Activated CD4-positive, alpha-beta memory T cell treated with anti-CD3 and anti-CD28 coated beads for 36 hours (primary cell): ENCODE data around the gene ERAP2. TPM values are rescaled to one million over a fixed set of nuclear protein-coding genes. Genes with fewer than 3 reads are reported as not detected.
A peak's percentile ranks its signal among the peaks of the same experiment; 100 is the strongest.

Experiments used
- CTCF ChIA-PET: fragments of 350-600 bp; sonication (Branson Sonifier 250); formaldehyde crosslinking; loops from one replicate; lab custom pipeline; 2021; ENCODE audit warnings: antibody characterized with exemption, inconsistent platforms; lab: Charles Lee
- POLR2A ChIA-PET: fragments of 350-600 bp; sonication (Branson Sonifier 250); formaldehyde crosslinking; loops from one replicate; lab custom pipeline; 2021; ENCODE audit warnings: antibody characterized with exemption; lab: Charles Lee
- DNase-seq: peaks from one replicate; pipeline ENCODE4 v3.0.0-alpha.2; 2020
- H3K27ac Mint-ChIP-seq: one replicate; pipeline ENCODE4 v1.8.0; 2021; ENCODE audit warnings: mixed read lengths
- H3K27me3 Mint-ChIP-seq: one replicate; pipeline ENCODE4 v1.8.0; 2021; ENCODE audit warnings: mixed read lengths
- H3K36me3 Mint-ChIP-seq: one replicate; pipeline ENCODE4 v1.8.0; 2021; ENCODE audit warnings: mixed read lengths
- H3K4me1 Mint-ChIP-seq: one replicate; pipeline ENCODE4 v1.8.0; 2021; ENCODE audit warnings: low read depth, mixed read lengths
- H3K4me3 Mint-ChIP-seq: one replicate; pipeline ENCODE4 v1.8.0; 2021; ENCODE audit warnings: mild to moderate bottlenecking, mixed read lengths
- H3K9me3 Mint-ChIP-seq: one replicate; pipeline ENCODE4 v1.8.0; 2021; ENCODE audit warnings: mixed read lengths
- intact Hi-C: fragments of 100-400 bp; cut with micrococcal nuclease; formaldehyde crosslinking; loops from one replicate; pipeline ENCODE4 v1.15.1; 2023
- total RNA-seq, 2 experiments: library from RNA; stranded (reverse); gene quantifications; one replicate each; pipeline ENCODE4 v1.2.3, GENCODE V29; 2021

The ERAP2 gene
- total RNA-seq, 2 experiments from 2014 or later, result 44.8 to 48.9 TPM

GRCh38 chr5:96933764-96934707 is 57.7 kb downstream of the ERAP2 start:
- peaks cover 58% of the 10 kb centered on the region for H3K4me1 Mint-ChIP-seq
- peak overlapping the region; percentile 98 for H3K27ac Mint-ChIP-seq
- peak overlapping the region; percentile 90 for H3K4me3 Mint-ChIP-seq
- H3K9me3 Mint-ChIP-seq, result no peaks in the 10 kb centered on the region
- intact Hi-C loops, result loop anchor here (1.0 to 2.0 kb wide), 3 partner anchors 10 to 229 kb away; no protein-coding TSS in a partner anchor
- peaks cover 11% of the 10 kb centered on the region for H3K36me3 Mint-ChIP-seq
- CTCF ChIA-PET, result interaction anchor here (0.8 to 1.8 kb wide), 3 partner anchors 37 to 227 kb away, joined by 3 to 8 read pairs (median 5); no protein-coding TSS in a partner anchor
- H3K27me3 Mint-ChIP-seq, result no peaks in the 10 kb centered on the region
- no peak for DNase-seq
- POLR2A ChIA-PET, result interaction anchor here (0.7 to 1.6 kb wide), 8 partner anchors 10 to 126 kb away, joined by 3 to 6 read pairs (median 4); partner anchors contain the start of genes ERAP1 and ERAP2

- intact Hi-C loops, result loop anchor here (1.0 to 5.0 kb wide), 14 partner anchors 11 to 1994 kb away; partner anchors contain the start of genes CHD1, ERAP2 and RIOK2
- ChIA-PET POLR2A (interaction anchor here (1.0 to 1.6 kb wide), 4 partner anchors 39 to 127 kb away, joined by 5 to 13 read pairs (median 8); partner anchors contain the start of genes ERAP1 and ERAP2), CTCF (interaction anchor here (1.0 kb wide), 1 partner anchor 59 kb away, joined by 3 read pairs; the partner anchor contains the start of gene ERAP2)
- Mint-ChIP-seq H3K4me1 (peaks cover 58% of the 10 kb centered on the region), H3K36me3 (peaks cover 11% of the 10 kb centered on the region), H3K27me3 (no peaks in the 10 kb centered on the region), H3K9me3 (no peaks in the 10 kb centered on the region), H3K27ac (peak overlapping the region; percentile 98), H3K4me3 (peak overlapping the region; percentile 90)
- DNase-seq, result peak; percentile 96
These were observed 58.6 kb downstream of the ERAP2 start for GRCh38 chr5:96934708-96935558.

GRCh38 chr5:96935559-96936430 is 59.5 kb downstream of the ERAP2 start, which contains the start of gene LNPEP:
Gene LNPEP, plus strand, starts transcription at chr5:96936080. Its CDS starts 76 bp downstream, at chr5:96936156.
- no peaks in the 10 kb centered on the region for H3K27me3 Mint-ChIP-seq
- CTCF ChIA-PET, result interaction anchor here (0.6 to 2.0 kb wide), 10 partner anchors 10 to 228 kb away, joined by 3 to 10 read pairs (median 4); partner anchors contain the start of genes ERAP1 and ERAP2
- peak; percentile 97 for DNase-seq
- peaks cover 11% of the 10 kb centered on the region for H3K36me3 Mint-ChIP-seq
- POLR2A ChIA-PET, result interaction anchor here (0.6 to 2.4 kb wide), 12 partner anchors 13 to 145 kb away, joined by 3 to 13 read pairs (median 6); partner anchors contain the start of genes ERAP1 and ERAP2
- peak within 1 kb of the TSS; percentile 90 for H3K4me3 Mint-ChIP-seq
- H3K4me1 Mint-ChIP-seq, result peaks cover 58% of the 10 kb centered on the region
- intact Hi-C loops, result loop anchor here (1.0 to 5.0 kb wide), 15 partner anchors 16 to 1994 kb away; partner anchors contain the start of genes CHD1, ERAP2 and RIOK2
- H3K27ac Mint-ChIP-seq, result peak within 1 kb of the TSS; percentile 98
- H3K9me3 Mint-ChIP-seq, result no peaks in the 10 kb centered on the region

GRCh38 chr5:96936431-96937320 is 60.4 kb downstream of the ERAP2 start:
- Mint-ChIP-seq H3K4me1 (peaks cover 60% of the 10 kb centered on the region), H3K27ac (peak overlapping the region; percentile 98), H3K4me3 (peak overlapping the region; percentile 90), H3K36me3 (peaks cover 14% of the 10 kb centered on the region), H3K9me3 (no peaks in the 10 kb centered on the region), H3K27me3 (no peaks in the 10 kb centered on the region)
- DNase-seq, result peak; percentile 72
- ChIA-PET POLR2A (interaction anchor here (0.6 to 2.4 kb wide), 12 partner anchors 12 to 146 kb away, joined by 3 to 13 read pairs (median 6); partner anchors contain the start of genes ERAP1 and ERAP2), CTCF (interaction anchor here (0.6 to 2.0 kb wide), 12 partner anchors 9 to 228 kb away, joined by 3 to 10 read pairs (median 4); partner anchors contain the start of genes ERAP1 and ERAP2)
- intact Hi-C loops, result loop anchor here (1.0 to 5.0 kb wide), 3 partner anchors 21 to 184 kb away; no protein-coding TSS in a partner anchor

- Mint-ChIP-seq H3K9me3 (no peaks in the 10 kb centered on the region), H3K4me3 (no peak overlapping the region), H3K36me3 (peaks cover 18% of the 10 kb centered on the region), H3K27ac (no peak overlapping the region), H3K27me3 (no peaks in the 10 kb centered on the region), H3K4me1 (peaks cover 62% of the 10 kb centered on the region)
- no peak for DNase-seq
- ChIA-PET POLR2A (interaction anchor here (0.6 to 1.3 kb wide), 3 partner anchors 24 to 64 kb away, joined by 3 read pairs; partner anchors contain the start of gene ERAP2), CTCF (interaction anchor here (1.0 to 1.8 kb wide), 2 partner anchors 21 to 72 kb away, joined by 3 to 6 read pairs; no protein-coding TSS in a partner anchor)
- intact Hi-C loops, result loop anchor here (1.0 kb wide), 1 partner anchor 9 kb away; no protein-coding TSS in a partner anchor
These were observed 64.3 kb downstream of the ERAP2 start for GRCh38 chr5:96940586-96940985.

GRCh38 chr5:96941140-96941539 is 64.8 kb downstream of the ERAP2 start:
- Mint-ChIP-seq H3K9me3 (no peaks in the 10 kb centered on the region), H3K27me3 (no peaks in the 10 kb centered on the region), H3K4me3 (no peak overlapping the region), H3K4me1 (peaks cover 67% of the 10 kb centered on the region), H3K36me3 (peaks cover 18% of the 10 kb centered on the region), H3K27ac (no peak overlapping the region)
- intact Hi-C loops, result no loop called here
- CTCF ChIA-PET, result interaction anchor here (1.1 to 1.8 kb wide), 2 partner anchors 72 kb away, joined by 4 to 6 read pairs; no protein-coding TSS in a partner anchor
- POLR2A ChIA-PET, result interaction anchor here (0.6 to 1.8 kb wide), 3 partner anchors 16 to 31 kb away, joined by 3 to 4 read pairs (median 3); no protein-coding TSS in a partner anchor
- no peak for DNase-seq

- DNase-seq, result no peak
- CTCF ChIA-PET, result interaction anchor here (0.5 to 1.1 kb wide), 2 partner anchors 19 to 73 kb away, joined by 3 to 4 read pairs; no protein-coding TSS in a partner anchor
- H3K9me3 Mint-ChIP-seq, result no peaks in the 10 kb centered on the region
- H3K4me3 Mint-ChIP-seq, result no peak overlapping the region
- peaks cover 17% of the 10 kb centered on the region for H3K36me3 Mint-ChIP-seq
- H3K4me1 Mint-ChIP-seq, result peaks cover 69% of the 10 kb centered on the region
- POLR2A ChIA-PET, result interaction anchor here (1.3 to 1.8 kb wide), 2 partner anchors 15 to 30 kb away, joined by 3 to 4 read pairs; no protein-coding TSS in a partner anchor
- H3K27ac Mint-ChIP-seq, result no peak overlapping the region
- H3K27me3 Mint-ChIP-seq, result no peaks in the 10 kb centered on the region
- intact Hi-C loops, result no loop called here
These were observed 65.8 kb downstream of the ERAP2 start for GRCh38 chr5:96942078-96942477.

- DNase-seq, result no peak
- Mint-ChIP-seq H3K36me3 (peaks cover 15% of the 10 kb centered on the region), H3K27me3 (no peaks in the 10 kb centered on the region), H3K9me3 (no peaks in the 10 kb centered on the region), H3K4me3 (no peak overlapping the region), H3K4me1 (peaks cover 67% of the 10 kb centered on the region), H3K27ac (no peak overlapping the region)
- ChIA-PET POLR2A (interaction anchor here (1.8 kb wide), 1 partner anchor 15 kb away, joined by 4 read pairs; no protein-coding TSS in a partner anchor), CTCF (no interaction called here)
- intact Hi-C loops, result no loop called here
These were observed 66.6 kb downstream of the ERAP2 start for GRCh38 chr5:96942911-96943310.

- H3K9me3 Mint-ChIP-seq, result no peaks in the 10 kb centered on the region
- intact Hi-C loops, result no loop called here
- H3K27ac Mint-ChIP-seq, result no peak overlapping the region
- peaks cover 58% of the 10 kb centered on the region for H3K4me1 Mint-ChIP-seq
- POLR2A ChIA-PET, result no interaction called here
- no peaks in the 10 kb centered on the region for H3K27me3 Mint-ChIP-seq
- H3K36me3 Mint-ChIP-seq, result peaks cover 9% of the 10 kb centered on the region
- H3K4me3 Mint-ChIP-seq, result no peak overlapping the region
- DNase-seq, result no peak
- CTCF ChIA-PET, result no interaction called here
These were observed 67.5 kb downstream of the ERAP2 start for GRCh38 chr5:96943799-96944198.
